Measurements from ENCODE around the gene TBC1D17. TPM values are rescaled to one million over a fixed set of nuclear protein-coding genes. Genes with fewer than 3 reads are reported as not detected.

TBC1D17 gene
- total RNA-seq, 1 experiment from 2014 or later: 17.8 TPM

DNA sequence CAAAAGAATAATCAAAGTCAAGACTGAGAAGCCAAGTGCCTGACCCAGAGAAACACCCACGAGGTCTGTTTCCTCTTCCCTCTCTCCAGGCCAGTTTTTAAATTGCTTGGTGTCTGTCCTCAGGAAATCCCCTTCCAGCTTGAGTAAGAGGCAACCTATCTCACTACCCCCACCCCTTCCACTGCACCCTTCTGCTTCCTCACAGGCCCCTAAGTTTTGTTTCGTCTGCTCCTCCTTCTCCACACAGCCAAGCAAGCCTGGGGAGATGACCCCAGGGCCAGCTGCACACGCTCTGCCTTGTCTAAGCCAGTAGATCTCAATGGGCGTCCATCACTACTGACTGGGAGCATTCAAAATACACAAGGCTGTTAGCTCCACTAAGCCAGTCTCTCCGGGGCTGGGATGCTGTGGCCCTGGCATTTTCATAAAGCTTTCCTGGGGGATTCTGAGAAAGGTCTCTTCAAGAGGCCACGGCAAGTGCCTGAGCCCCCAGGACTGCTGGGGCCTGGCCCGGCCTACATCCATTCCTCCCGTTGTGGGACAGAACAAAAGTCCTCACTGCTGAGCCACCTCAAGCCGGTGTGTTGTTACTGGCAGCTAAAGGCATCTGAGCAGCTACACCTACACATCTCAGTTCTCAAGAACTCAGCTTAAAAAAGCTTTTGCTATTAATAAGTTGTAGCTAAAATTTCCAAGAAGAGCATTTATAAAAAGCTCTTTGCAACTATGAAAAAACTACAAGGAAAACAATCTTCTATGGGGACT, 34.1 kb downstream of the TBC1D17 start:
- H3K9me2 ChIP-seq (replicated peaks; ENCODE audit: low read length): no peaks in the 10 kb centered on the region
- H3K27ac ChIP-seq (ENCODE audit: low read length): no peak overlapping the region
- no peaks in the 10 kb centered on the region for H3K4me1 ChIP-seq (ENCODE audit: insufficient read depth, low read length)
- H3K9me3 ChIP-seq (ENCODE audit: low read length): no peaks in the 10 kb centered on the region
- H3K36me3 ChIP-seq (ENCODE audit: low read depth, low read length): peaks cover 72% of the 10 kb centered on the region
- no peak overlapping the region for H2AFZ ChIP-seq (ENCODE audit: low read length)
- H4K20me1 ChIP-seq (ENCODE audit: low read length): peaks cover 25% of the 10 kb centered on the region
- no peak overlapping the region for H3K4me2 ChIP-seq (ENCODE audit: low read length)
- no TSS peak for BruUV-seq (replicated peaks)
- no peak overlapping the region for H3K4me3 ChIP-seq (ENCODE audit: low read length)
- no peak overlapping the region for H3K9ac ChIP-seq (ENCODE audit: low read length)
- ChIA-PET CTCF (interaction anchor here (0.6 kb wide), 1 partner anchor 239 kb away, joined by 6 read pairs; no protein-coding TSS in a partner anchor), POLR2A (ENCODE audit: unreplicated experiment) (no interaction called here)
- no peaks in the 10 kb centered on the region for H3K27me3 ChIP-seq (ENCODE audit: low read length)
- TF ChIP-seq, protein P1, sequence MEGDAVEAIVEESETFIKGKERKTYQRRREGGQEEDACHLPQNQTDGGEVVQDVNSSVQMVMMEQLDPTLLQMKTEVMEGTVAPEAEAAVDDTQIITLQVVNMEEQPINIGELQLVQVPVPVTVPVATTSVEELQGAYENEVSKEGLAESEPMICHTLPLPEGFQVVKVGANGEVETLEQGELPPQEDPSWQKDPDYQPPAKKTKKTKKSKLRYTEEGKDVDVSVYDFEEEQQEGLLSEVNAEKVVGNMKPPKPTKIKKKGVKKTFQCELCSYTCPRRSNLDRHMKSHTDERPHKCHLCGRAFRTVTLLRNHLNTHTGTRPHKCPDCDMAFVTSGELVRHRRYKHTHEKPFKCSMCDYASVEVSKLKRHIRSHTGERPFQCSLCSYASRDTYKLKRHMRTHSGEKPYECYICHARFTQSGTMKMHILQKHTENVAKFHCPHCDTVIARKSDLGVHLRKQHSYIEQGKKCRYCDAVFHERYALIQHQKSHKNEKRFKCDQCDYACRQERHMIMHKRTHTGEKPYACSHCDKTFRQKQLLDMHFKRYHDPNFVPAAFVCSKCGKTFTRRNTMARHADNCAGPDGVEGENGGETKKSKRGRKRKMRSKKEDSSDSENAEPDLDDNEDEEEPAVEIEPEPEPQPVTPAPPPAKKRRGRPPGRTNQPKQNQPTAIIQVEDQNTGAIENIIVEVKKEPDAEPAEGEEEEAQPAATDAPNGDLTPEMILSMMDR (conservative IDR thresholded peaks at IDR 0.05; ENCODE audit: low read depth, low read length): no peak
- TF ChIP-seq EZH2 (IDR thresholded peaks at IDR 0.05; ENCODE audit: low read length, unreplicated experiment): no peak
- no peak for TF ChIP-seq EZH2phosphoT487 (IDR thresholded peaks at IDR 0.05; ENCODE audit: borderline replicate concordance, low read length)
- ATAC-seq (no peak), DNase-seq (no peak)
- peaks cover 24% of the 10 kb centered on the region for H3K79me2 ChIP-seq (ENCODE audit: low read length)
- H3F3A ChIP-seq (ENCODE audit: low read length, unreplicated experiment): no peaks in the 10 kb centered on the region
- intact Hi-C loops (cut with micrococcal nuclease): no loop called here

DNA sequence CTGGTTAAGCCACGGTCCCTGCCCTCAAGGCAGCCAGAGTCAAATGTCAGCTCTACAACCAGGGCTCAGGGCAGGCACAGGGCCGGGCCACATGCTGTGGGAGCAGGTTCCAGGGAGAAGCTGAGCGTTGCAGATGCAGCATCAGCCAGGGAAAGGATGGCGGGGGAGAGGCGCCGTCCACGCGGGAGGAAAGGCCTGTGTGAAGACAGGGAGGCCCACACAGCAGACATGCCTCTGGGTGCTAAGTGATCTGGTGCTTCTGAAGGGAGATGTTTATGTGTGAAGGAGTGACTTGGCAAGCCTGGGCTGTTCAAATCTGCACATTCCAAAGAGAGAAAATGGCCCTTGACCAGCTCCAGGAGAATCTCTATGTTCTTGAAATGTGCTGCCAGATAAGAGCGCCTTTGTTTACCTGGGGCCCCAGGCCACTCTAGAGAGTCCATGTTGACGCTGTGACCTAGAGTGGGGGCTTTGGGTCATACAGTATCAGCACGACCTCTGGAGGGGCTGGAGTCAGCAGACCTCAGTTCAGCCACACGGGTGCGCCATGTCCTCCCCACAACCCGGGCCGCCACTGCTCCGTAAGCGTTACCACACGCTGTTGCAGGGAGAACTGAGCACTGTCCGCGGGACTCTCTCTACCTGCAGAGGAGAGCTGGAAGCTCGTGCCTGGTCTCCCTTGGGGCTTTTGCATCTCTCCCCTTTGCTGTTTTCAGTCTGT, 35.6 kb downstream of the TBC1D17 start:
- H3K9ac ChIP-seq (ENCODE audit: low read length): no peak overlapping the region

More for the DNA sequence above, 35.6 kb downstream of the TBC1D17 start:
- no peaks in the 10 kb centered on the region for H3K4me1 ChIP-seq (ENCODE audit: insufficient read depth, low read length)
- no TSS peak for BruUV-seq (replicated peaks)
- peaks cover 39% of the 10 kb centered on the region for H3K79me2 ChIP-seq (ENCODE audit: low read length)
- intact Hi-C loops (cut with micrococcal nuclease): no loop called here
- H3K4me3 ChIP-seq (ENCODE audit: low read length): no peak overlapping the region
- H3K9me2 ChIP-seq (replicated peaks; ENCODE audit: low read length): no peaks in the 10 kb centered on the region
- POLR2A ChIA-PET (ENCODE audit: unreplicated experiment): no interaction called here
- DNase-seq (no peak), ATAC-seq (no peak)
- H3K27me3 ChIP-seq (ENCODE audit: low read length): no peaks in the 10 kb centered on the region
- no peak overlapping the region for H2AFZ ChIP-seq (ENCODE audit: low read length)
- CTCF ChIA-PET: no interaction called here
- H3K27ac ChIP-seq (ENCODE audit: low read length): no peak overlapping the region
- H3F3A ChIP-seq (ENCODE audit: low read length, unreplicated experiment): no peaks in the 10 kb centered on the region
- H3K9me3 ChIP-seq (ENCODE audit: low read length): no peaks in the 10 kb centered on the region
- no peak overlapping the region for H3K4me2 ChIP-seq (ENCODE audit: low read length)
- H3K36me3 ChIP-seq (ENCODE audit: low read depth, low read length): peaks cover 73% of the 10 kb centered on the region
- TF ChIP-seq, protein P1 (conservative IDR thresholded peaks at IDR 0.05; ENCODE audit: low read depth, low read length): no peak
- TF ChIP-seq EZH2phosphoT487 (IDR thresholded peaks at IDR 0.05; ENCODE audit: borderline replicate concordance, low read length) (no peak), EZH2 (IDR thresholded peaks at IDR 0.05; ENCODE audit: low read length, unreplicated experiment) (no peak)
- peaks cover 21% of the 10 kb centered on the region for H4K20me1 ChIP-seq (ENCODE audit: low read length)

All from PC-3 (cell line).